NCI-H1436 (cell line): ENCODE data around the gene HADHB.
"Not testable (repeated sequence)": the region's sequence is repeated elsewhere in the genome, so short reads cannot be mapped to it uniquely, and the experiment has no call there.

ENCODE experiments used
- DNase-seq: peaks from one replicate; lab custom pipeline; 2025; lab: John Stamatoyannopoulos, UW

The HADHB gene

GRCh38 chr2:26245231-26245732 lies 543 bp downstream of the HADHB start:
- no peak for DNase-seq

- no peak for DNase-seq
Measured at GRCh38 chr2:26245810-26246209, 1.1 kb downstream of the HADHB start.

DNA sequence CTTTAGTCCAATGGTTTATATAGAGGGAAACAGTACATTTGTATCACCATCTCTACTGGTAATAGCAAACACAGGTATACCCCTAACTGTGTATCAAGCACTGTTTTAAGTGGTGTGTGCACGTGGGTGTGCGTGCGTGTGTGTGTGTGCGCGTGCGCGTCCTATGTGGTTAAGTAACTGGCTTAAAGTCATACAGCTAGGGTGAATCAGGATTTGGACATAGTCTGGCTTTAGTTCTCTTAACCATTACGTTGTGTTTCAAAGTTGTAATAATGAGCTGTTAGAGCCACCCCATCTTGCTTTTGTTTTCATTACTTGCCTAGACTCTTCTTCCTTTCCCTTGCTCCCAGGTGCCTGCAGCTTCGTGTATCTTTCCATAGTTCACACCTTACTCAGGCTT lies 2.1 kb downstream of the HADHB start:
- no peak for DNase-seq

- no peak for DNase-seq
Measured at GRCh38 chr2:26249625-26250024, 4.9 kb downstream of the HADHB start.

DNA sequence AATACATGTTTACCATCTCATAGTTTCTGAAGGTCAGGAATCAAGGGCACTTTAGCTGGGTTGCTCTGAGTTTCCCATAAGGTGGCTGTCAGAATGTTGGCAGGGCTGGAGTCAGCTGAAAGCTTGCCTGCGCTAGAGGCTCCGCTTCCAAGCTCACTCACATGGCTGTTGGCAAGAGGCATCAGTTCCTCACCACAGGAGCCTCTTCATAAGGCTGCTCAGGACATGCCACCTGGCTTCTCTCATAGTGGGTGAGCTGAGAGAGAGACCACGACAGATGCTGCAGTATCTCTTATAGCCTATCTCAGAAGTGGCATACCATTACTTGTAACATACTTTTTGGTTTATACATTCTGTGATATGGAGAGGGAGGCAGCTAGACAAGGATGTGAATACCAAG lies 7.2 kb downstream of the HADHB start:
- DNase-seq, result no peak

DNA sequence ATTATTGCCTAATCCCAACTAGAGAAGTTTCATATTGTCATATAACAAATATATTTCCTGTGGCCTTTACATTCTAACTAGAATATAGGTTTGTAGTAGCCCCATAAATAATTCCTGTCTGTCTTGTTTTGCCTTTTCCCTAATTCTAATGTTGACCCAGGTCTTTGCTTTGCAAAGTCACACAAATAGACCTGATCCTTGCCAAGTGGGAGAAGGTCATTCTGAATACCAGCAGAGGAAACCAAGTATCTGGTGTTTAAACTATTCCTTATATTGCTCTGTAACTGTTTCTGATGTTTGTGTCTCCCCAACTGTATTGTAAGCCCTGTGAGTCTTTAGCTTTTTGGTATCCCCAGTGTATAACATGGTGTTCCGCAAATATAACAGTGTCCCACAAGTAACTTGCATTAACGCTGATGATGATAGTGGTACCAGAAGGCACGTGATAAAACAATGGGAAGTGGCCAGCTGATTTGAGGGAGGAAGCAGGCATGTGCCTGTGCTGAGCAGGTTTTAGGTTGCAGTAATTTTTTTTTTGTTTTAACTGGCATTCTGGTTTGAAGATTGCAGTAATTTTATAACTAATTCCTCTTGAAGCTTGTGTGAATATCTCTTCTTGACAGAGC lies 11.1 kb downstream of the HADHB start:
- DNase-seq, result no peak

DNA sequence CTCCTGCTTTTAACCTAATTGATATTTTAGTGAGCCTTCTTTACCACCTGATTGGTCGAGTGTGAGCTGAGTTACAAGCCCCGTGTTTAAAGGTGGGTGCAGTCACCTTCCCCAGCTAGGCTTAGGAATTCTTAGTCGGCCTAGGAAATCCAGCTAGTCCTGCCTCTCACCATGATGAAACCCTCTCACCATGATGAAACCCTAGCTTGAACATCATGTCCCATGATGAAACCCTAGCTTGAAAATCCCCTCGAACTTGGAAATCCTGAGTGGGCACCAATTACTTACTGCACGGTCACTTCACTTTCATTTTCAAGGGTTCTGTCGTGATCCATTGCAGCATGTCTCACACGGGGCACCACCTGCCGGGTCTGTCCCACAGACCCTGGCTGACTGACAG lies 14.1 kb downstream of the HADHB start:
- DNase-seq, result not testable (repeated sequence)

- DNase-seq, result no peak
Measured at GRCh38 chr2:26268213-26268612, 23.5 kb downstream of the HADHB start.

DNA sequence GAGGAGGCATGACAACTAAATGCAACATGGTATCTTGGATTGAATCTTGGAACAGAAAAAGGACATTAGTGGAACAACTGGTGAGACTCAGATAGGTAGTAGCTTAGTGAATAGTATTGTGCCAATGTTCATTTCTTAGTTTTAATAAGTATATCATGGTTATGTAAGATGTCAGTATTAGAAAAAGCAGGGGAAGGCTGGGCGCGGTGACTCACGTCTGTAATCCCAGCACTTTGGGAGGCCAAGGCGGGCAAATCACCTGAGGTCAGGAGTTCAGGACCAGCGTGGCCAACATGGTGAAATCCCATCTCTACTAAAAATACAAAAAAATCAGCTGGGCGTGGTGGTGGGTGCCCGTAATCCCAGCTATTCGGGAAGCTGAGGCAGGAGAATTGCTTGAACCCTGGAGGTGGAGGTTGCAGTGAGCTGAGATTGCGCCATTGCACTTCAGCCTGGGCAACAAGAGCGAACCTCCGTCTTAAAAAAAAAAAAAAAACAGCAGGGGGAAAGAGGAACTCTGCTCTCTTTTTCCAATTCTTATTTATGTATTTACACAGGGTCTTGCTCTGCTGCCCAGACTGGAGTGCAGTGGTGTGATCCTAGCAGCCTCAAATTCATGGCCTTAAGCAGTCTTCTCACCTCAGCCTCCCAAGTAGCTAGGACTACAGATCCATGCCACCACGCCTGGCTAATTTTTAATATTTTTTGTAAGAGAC lies 24.1 kb downstream of the HADHB start:
- DNase-seq, result not testable (repeated sequence)

- no peak for DNase-seq
Measured at GRCh38 chr2:26269571-26270158, 24.9 kb downstream of the HADHB start.

GRCh38 chr2:26270373-26270772 lies 25.6 kb downstream of the HADHB start:
- no peak for DNase-seq

- no peak for DNase-seq
Measured at GRCh38 chr2:26273501-26273900, 28.8 kb downstream of the HADHB start.

DNA sequence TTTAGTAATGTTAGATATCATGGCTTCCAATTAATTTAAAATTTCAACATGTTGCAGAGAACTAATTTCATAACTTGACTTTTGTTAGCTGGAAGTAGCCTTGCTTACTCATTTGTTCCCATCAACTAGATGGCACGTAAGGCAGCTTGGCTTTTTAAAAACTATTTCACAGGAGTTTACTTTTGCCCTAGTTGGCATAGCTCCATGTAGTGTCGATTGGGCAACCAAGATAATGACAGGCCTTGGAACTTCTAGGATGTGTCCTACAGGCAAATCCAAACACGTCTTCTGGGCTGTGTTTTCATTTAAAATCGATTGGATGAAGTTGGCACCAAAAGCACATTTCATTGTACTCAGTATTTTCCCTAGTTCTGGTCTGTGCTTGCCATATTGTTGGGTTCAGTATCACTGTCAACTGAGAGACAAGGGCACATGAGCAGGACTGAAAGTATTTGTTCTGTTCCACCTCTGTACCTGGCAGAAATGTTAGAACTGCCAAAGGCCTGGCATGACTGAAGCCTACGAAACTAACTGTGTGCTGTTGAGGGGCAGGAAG lies 29.4 kb downstream of the HADHB start:
- no peak for DNase-seq

- no peak for DNase-seq
Measured at GRCh38 chr2:26276484-26277227, 31.9 kb downstream of the HADHB start.

DNA sequence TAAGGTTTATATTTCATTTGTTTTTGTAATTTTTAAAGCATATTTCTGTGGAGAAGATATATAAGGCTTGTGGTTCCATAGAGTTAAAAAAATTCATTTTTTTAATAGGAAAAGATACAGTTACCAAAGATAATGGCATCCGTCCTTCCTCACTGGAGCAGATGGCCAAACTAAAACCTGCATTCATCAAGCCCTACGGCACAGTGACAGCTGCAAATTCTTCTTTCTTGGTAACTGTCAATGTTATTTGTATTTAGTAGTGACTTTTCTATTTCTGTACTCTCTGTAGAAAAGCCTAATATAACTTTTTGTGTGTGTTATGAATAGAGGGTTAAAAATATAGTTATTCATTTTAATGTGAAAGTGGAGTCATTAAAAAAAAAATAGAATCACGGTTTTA lies 35.1 kb downstream of the HADHB start:
- no peak for DNase-seq

DNA sequence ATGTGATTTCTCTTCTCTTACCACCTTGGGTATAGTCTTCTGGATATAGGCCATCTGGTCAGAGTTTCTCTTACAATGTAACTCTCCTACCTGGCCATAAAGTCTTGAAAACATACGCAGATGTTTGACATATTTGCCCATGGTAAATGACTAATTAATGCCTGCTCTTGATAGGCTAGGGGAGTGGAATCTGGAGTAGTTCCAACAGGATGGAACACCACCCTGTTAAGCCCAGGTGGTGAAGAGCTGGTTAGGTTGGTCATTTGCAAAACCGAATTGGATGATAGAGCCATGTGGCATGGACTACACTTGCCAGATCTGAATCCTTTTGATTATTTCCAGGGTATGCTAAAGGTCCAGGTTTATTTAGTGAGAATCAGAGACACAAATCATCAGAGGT lies 36.5 kb downstream of the HADHB start:
- no peak for DNase-seq

GRCh38 chr2:26283606-26284005 lies 38.9 kb downstream of the HADHB start:
- no peak for DNase-seq

DNA sequence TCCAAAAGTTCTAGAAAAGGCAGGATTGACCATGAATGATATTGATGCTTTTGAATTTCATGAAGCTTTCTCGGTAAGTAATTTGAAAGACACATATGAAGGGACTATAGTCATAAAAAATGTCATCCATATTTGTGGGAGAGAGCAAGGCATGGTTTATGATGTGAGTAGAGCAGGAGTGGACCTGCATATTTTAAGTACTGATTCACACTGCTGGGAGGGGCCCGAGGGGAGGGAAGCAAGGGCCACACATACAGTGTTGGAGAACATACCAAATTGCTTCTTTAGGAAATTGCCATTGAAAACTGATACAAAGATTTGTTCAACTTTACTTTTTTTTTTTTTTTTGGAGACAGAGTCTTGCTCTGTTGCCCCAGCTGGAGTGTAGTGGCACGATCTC lies 39.4 kb downstream of the HADHB start:
- DNase-seq, result no peak

- no peak for DNase-seq
Measured at GRCh38 chr2:26285931-26286330, 41.2 kb downstream of the HADHB start.

- no peak for DNase-seq
Measured at GRCh38 chr2:26290001-26290400, 45.3 kb downstream of the HADHB start.

GRCh38 chr2:26292646-26293045 lies 47.9 kb downstream of the HADHB start:
- no peak for DNase-seq

DNA sequence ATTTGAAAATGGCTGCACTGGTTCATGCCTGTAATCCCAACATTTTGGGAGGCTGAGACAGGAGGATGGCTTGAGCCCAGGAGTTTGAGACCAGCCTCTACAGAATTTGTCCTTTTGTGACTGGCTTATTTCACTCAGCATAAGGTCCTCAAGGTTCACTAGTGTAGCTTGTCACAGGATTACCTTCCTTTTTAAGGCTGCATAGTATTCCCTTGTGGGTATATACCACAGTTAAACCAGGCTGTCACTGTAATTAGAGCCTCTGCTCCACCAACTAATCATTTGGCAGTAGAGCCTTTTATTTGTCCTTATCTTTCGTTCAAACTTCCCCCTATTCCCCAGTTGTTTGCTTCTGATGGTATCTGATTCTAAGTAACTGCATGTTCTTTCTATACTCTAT lies 50.8 kb downstream of the HADHB start:
- no peak for DNase-seq
